22Rv1 (cell line): ENCODE data around the gene MKLN1.

Experiments
- CTCF ChIP-seq: fragments of 450-650 bp; IDR thresholded peaks from 2 replicates; pipeline ENCODE4 v1.5.1; 2017; ENCODE audit warnings: mild to moderate bottlenecking
- ZFX ChIP-seq: fragments of 450-650 bp; IDR thresholded peaks from 2 replicates; pipeline ENCODE4 v1.6.1; 2017; ENCODE audit warnings: antibody characterized with exemption, borderline replicate concordance

GRCh38 chr7:131425992-131426391, 98.3 kb downstream of the MKLN1 start:
- TF ChIP-seq CTCF (no peak), ZFX (no peak)
